Motor neuron (in vitro differentiated cells): ENCODE measurements around the gene EDN3. TPM values are rescaled to one million over a fixed set of nuclear protein-coding genes. Genes with fewer than 3 reads are reported as not detected.
A peak's percentile ranks its signal among the peaks of the same experiment; 100 is the strongest.

Source experiments
- ATAC-seq, 8 experiments: fragments of 200-7000 bp; cut with Tn5 transposase; replicated peaks in 6 of 8; 2 replicates each; pipeline ENCODE4 v1.8.0; 2021; ENCODE audit warnings: mild to moderate bottlenecking in 8 of 8, moderate library complexity in 8 of 8
- H3K27ac ChIP-seq, 2 donors: fragments of 250-450 bp; sonication (Bioruptor Pico); 2 replicates each; pipeline ENCODE4 v1.9.0; 2021; ENCODE audit warnings: antibody characterized with exemption in 2 of 2, mild to moderate bottlenecking in 2 of 2, moderate library complexity in 1 of 2
- H3K4me1 ChIP-seq, 2 donors: fragments of 250-450 bp; sonication (Bioruptor Pico); replicated peaks in 1 of 2; 2 replicates each; pipeline ENCODE4 v1.6.1; 2021; ENCODE audit warnings: antibody characterized with exemption in 2 of 2, mild to moderate bottlenecking in 2 of 2, moderate library complexity in 1 of 2
- H3K4me3 ChIP-seq, 5 donors: fragments of 250-450 bp; sonication (Bioruptor Pico); 2 replicates each; pipeline ENCODE4 v1.9.0; 2021; ENCODE audit warnings: antibody characterized with exemption in 5 of 5, mild to moderate bottlenecking in 5 of 5, moderate library complexity in 4 of 5
- WGBS, 10 experiments: fragments of 450-650 bp; shearing (Covaris generic); methylation state at CpG; one replicate each; pipeline ENCODE4 v1.0.0; 2022; 5-methylcytosine and 5-hydroxymethylcytosine counted together
- in situ Hi-C, 9 experiments: fragments of 400-800 bp; cut with MboI; loops; one replicate each; pipeline ENCODE4 v1.15.0; 2021; ENCODE audit warnings: low sequenced_read_pairs in 9 of 9, low pct_unique_long_range_greater_than_20kb in 2 of 9; ENCODE audit not compliant: unreplicated experiment in 9 of 9
- total RNA-seq, 8 experiments: library from RNA; unstranded; fragments of 300-600 nt; gene quantifications; 2 replicates each; pipeline versions ENCODE4 v1.2.3 to v1.2.4, GENCODE V29; 2022

The EDN3 gene
- total RNA-seq, 8 experiments from 2014 or later, result 0.05 to 7.3 (median 0.13) TPM; not detected in 1

GRCh38 chr20:59318201-59318790, 17.9 kb downstream of the EDN3 start:
- H3K4me1 ChIP-seq, result peaks cover 28 to 37% of the 10 kb centered on the region in 2 donors
- no peak overlapping the region for H3K4me3 ChIP-seq
- 38 to 100% (median 91%) methylated on average over 1 to 15 of the region's 20 CpGs; no CpG with 5 or more reads in 2 of the 10 experiments for WGBS, 10 experiments
- no peak overlapping the region for H3K27ac ChIP-seq
- in situ Hi-C loops, result no loop called here
- no peak for ATAC-seq

DNA sequence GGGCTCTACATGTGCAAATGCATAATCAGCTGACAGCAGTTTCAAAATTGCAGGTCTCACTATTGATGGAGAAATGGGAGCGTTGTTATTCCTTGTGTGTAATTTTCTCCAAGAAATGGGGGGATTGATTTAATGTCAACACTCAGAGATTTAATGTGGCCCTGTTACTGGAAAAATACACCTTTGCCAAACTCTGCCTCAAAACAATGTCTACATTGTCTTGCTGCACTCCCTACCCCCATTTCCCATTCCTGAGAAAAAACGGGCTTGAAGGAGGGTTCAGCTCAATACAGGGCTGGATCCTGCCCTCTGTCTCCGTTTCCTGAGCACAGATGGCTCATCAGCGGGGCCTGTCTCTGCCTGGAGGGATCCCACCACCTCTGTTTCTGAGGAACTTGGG, 18.4 kb downstream of the EDN3 start:
- WGBS, 10 experiments, result 0 to 100% (median 50%) methylated on average over 1 to 4 of the region's 4 CpGs; no CpG with 5 or more reads in 2 of the 10 experiments

DNA sequence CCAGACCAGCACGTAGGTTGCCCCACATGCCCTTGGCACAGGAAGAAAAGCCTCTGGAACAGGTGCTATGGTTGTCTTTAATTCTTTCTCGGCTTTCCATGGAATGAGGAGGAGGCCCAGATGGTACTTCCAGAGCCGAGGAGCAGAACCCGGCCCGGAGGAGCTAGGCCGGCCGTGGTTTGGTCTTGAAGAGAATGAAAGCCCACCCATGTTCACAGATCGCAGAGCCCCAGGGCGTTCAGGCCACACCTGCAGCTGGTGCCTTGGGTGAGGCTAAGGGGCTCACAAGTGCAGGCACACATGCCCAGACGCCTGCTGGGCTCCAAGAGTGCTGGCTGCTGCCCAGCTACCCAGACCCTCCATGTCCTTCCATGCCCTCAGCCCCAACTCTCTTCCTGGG, 20.0 kb downstream of the EDN3 start:
- peaks cover 35 to 39% of the 10 kb centered on the region in 2 donors for H3K4me1 ChIP-seq
- H3K27ac ChIP-seq, result no peak overlapping the region
- 40 to 100% (median 92%) methylated on average over 1 to 3 of the region's 10 CpGs; no CpG with 5 or more reads in 6 of the 10 experiments for WGBS, 10 experiments
- in situ Hi-C loops, result no loop called here
- no peak overlapping the region for H3K4me3 ChIP-seq
- no peak for ATAC-seq

More for the DNA sequence above, 18.4 kb downstream of the EDN3 start:
- ATAC-seq, result no peak
- Histone ChIP-seq H3K4me3 (no peak overlapping the region), H3K4me1 (peaks cover 32 to 39% of the 10 kb centered on the region in 2 donors), H3K27ac (no peak overlapping the region)
- in situ Hi-C loops, result no loop called here

GRCh38 chr20:59320854-59321647, 20.6 kb downstream of the EDN3 start:
- no peak overlapping the region for H3K27ac ChIP-seq
- peak in 1 of 8 experiments; percentile 59 for ATAC-seq
- in situ Hi-C loops, result no loop called here

DNA sequence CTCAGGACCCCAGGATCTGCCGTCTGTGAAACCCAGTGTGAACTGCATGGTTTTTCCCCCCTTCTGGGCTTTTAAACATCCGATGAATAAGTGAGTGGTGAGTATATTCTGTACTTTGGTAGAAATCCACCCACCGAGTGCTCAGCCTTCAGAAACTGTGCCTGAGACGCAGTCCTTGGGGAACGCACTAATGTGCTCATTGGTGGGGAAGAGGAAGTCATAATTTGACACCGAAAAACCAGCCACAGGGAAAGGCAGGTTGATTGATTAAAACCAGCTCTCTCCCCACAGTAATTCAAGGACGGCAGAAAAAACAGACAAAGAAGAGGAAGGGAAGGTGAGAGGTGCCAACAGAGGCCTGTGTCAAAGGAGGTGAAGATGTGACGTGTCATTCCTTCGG, 21.7 kb downstream of the EDN3 start:
- ATAC-seq, result peak in 5 of 8 experiments; percentile 22 to 51 (median 42)
- Histone ChIP-seq H3K4me3 (no peak overlapping the region), H3K4me1 (peaks cover 35 to 39% of the 10 kb centered on the region in 2 donors), H3K27ac (peak overlapping the region in 1 of 2 donors; percentile 26)
- in situ Hi-C loops, result no loop called here
- WGBS, 10 experiments, result 17 to 72% (median 65%) methylated on average over 1 to 6 of the region's 9 CpGs; no CpG with 5 or more reads in 2 of the 10 experiments

More at GRCh38 chr20:59320854-59321647, 20.6 kb downstream of the EDN3 start:
- WGBS, 10 experiments, result 0 to 100% (median 73%) methylated on average over 1 to 5 of the region's 16 CpGs; no CpG with 5 or more reads in 3 of the 10 experiments
- Histone ChIP-seq H3K4me3 (no peak overlapping the region), H3K4me1 (peaks cover 35 to 39% of the 10 kb centered on the region in 2 donors)

- in situ Hi-C loops, result no loop called here
- Histone ChIP-seq H3K27ac (peak overlapping the region in 1 of 2 donors; percentile 26), H3K4me3 (no peak overlapping the region), H3K4me1 (peaks cover 35% of the 10 kb centered on the region in 2 donors)
- WGBS, 10 experiments, result 0 to 83% (median 32%) methylated on average over 1 to 13 of the region's 17 CpGs; no CpG with 5 or more reads in 1 of the 10 experiments
- ATAC-seq, result peak; percentile 24 to 93 (median 88)
These were observed 22.4 kb downstream of the EDN3 start for GRCh38 chr20:59322585-59323454.

- H3K4me1 ChIP-seq, result peaks cover 25 to 30% of the 10 kb centered on the region in 2 donors
- H3K4me3 ChIP-seq, result no peak overlapping the region
- 17 to 100% (median 85%) methylated on average over 1 to 5 of the region's 5 CpGs; no CpG with 5 or more reads in 2 of the 10 experiments for WGBS, 10 experiments
- no peak overlapping the region for H3K27ac ChIP-seq
- ATAC-seq, result no peak
- in situ Hi-C loops, result no loop called here
These were observed 23.3 kb downstream of the EDN3 start for GRCh38 chr20:59323731-59324130.

- 0 to 100% (median 88%) methylated on average over 1 to 6 of the region's 10 CpGs; no CpG with 5 or more reads in 2 of the 10 experiments for WGBS, 10 experiments
- in situ Hi-C loops, result no loop called here
- peak in 1 of 8 experiments; percentile 49 for ATAC-seq
- H3K4me3 ChIP-seq, result no peak overlapping the region
- H3K4me1 ChIP-seq, result peaks cover 22 to 24% of the 10 kb centered on the region in 2 donors
- no peak overlapping the region for H3K27ac ChIP-seq
These were observed 24.2 kb downstream of the EDN3 start for GRCh38 chr20:59324521-59325141.

- peak in 1 of 8 experiments; percentile 43 for ATAC-seq
- WGBS, 10 experiments, result 39 to 91% (median 86%) methylated on average over 1 to 10 of the region's 10 CpGs; no CpG with 5 or more reads in 1 of the 10 experiments
- in situ Hi-C loops, result no loop called here
- Histone ChIP-seq H3K4me1 (peaks cover 22 to 24% of the 10 kb centered on the region in 2 donors), H3K4me3 (no peak overlapping the region), H3K27ac (no peak overlapping the region)
These were observed 24.7 kb downstream of the EDN3 start for GRCh38 chr20:59325142-59325523.

GRCh38 chr20:59326188-59326587, 25.8 kb downstream of the EDN3 start:
- Histone ChIP-seq H3K4me3 (no peak overlapping the region), H3K4me1 (peaks cover 22 to 24% of the 10 kb centered on the region in 2 donors), H3K27ac (no peak overlapping the region)
- no peak for ATAC-seq
- WGBS, 10 experiments, result 50% methylated on average over 1 of the region's 2 CpGs; no CpG with 5 or more reads in 9 of the 10 experiments
- in situ Hi-C loops, result no loop called here

- no peak overlapping the region for H3K27ac ChIP-seq
- WGBS, 10 experiments, result 0 to 97% (median 55%) methylated on average over 1 to 4 of the region's 4 CpGs; no CpG with 5 or more reads in 2 of the 10 experiments
- in situ Hi-C loops, result no loop called here
- peaks cover 4 to 9% of the 10 kb centered on the region in 2 donors for H3K4me1 ChIP-seq
- H3K4me3 ChIP-seq, result no peak overlapping the region
- ATAC-seq, result no peak
These were observed 27.7 kb downstream of the EDN3 start for GRCh38 chr20:59328071-59328470.

DNA sequence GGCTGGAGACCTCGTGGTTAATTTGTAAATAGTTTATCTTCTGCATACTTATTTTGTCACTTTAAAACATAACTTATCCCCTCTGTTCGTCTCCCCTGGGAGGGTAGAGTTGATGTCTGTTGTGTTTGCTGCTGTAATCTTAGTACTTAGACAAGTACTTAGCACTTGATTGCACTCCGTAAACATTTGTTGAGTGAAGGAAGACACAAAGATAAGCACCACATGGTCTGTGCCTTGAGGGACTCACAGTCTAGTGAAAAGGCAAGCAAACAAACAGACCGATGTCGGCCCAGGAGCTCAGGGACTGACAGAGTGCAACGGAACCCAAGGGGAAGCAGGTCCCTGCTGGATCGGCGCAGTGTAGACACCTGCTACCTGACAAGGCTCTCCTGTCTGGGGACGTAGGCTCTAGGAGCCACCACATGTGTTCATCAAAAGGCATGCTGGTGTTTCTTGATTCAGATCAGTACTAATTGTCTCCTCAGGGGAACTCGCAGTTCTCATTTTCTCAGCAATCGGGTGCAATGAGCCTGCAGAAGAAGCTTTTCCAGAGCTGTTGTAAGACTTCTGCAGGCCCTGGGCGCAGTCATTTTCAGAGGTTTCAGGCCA, 31.4 kb downstream of the EDN3 start:
- in situ Hi-C loops, result no loop called here
- H3K27ac ChIP-seq, result no peak overlapping the region
- ATAC-seq, result no peak
- no peak overlapping the region for H3K4me3 ChIP-seq
- WGBS, 10 experiments, result 0 to 94% (median 72%) methylated on average over 1 to 9 of the region's 12 CpGs
- H3K4me1 ChIP-seq, result peaks cover 19 to 23% of the 10 kb centered on the region in 2 donors
